CD4-positive, alpha-beta T cell treated with Interleukin-15 for 4 hours (primary cell): ENCODE results near the gene RAN.
"Not testable (repeated sequence)": the region's sequence is repeated elsewhere in the genome, so short reads cannot be mapped to it uniquely, and the experiment has no call there.

Experiments
- DNase-seq: peaks from one replicate; pipeline ENCODE4 v3.0.0-alpha.2; 2020; ENCODE audit warnings: low spot score

RAN gene

GRCh38 chr12:130878193-130879185 is 6.6 kb downstream of the RAN start:
- DNase-seq: no peak

- DNase-seq: no peak
These were observed 7.4 kb downstream of the RAN start for GRCh38 chr12:130879212-130879686.

- no peak for DNase-seq
These were observed 8.0 kb downstream of the RAN start for GRCh38 chr12:130879781-130880389.

GRCh38 chr12:130880411-130880885 is 8.6 kb downstream of the RAN start:
- no peak for DNase-seq

GRCh38 chr12:130881046-130881445 is 9.2 kb downstream of the RAN start:
- no peak for DNase-seq

- no peak for DNase-seq
These were observed 9.7 kb downstream of the RAN start for GRCh38 chr12:130881548-130881947.

GRCh38 chr12:130887190-130887589 is 15.3 kb downstream of the RAN start:
- DNase-seq: not testable (repeated sequence)

GRCh38 chr12:130904064-130904463 is 32.2 kb downstream of the RAN start:
- DNase-seq: no peak

- not testable (repeated sequence) for DNase-seq
These were observed 33.1 kb downstream of the RAN start for GRCh38 chr12:130904936-130905455.

- no peak for DNase-seq
These were observed 37.2 kb downstream of the RAN start for GRCh38 chr12:130909111-130909510.

- DNase-seq: no peak
These were observed 39.3 kb downstream of the RAN start for GRCh38 chr12:130911193-130911592.

GRCh38 chr12:130911933-130912332 is 40.1 kb downstream of the RAN start:
- DNase-seq: no peak

GRCh38 chr12:130916241-130916911 is 44.5 kb downstream of the RAN start:
- no peak for DNase-seq

- no peak for DNase-seq
These were observed 45.7 kb downstream of the RAN start for GRCh38 chr12:130917607-130918006.

- no peak for DNase-seq
These were observed 47.2 kb downstream of the RAN start for GRCh38 chr12:130919086-130919485.

- no peak for DNase-seq
These were observed 48.3 kb downstream of the RAN start for GRCh38 chr12:130920119-130920703.

- no peak for DNase-seq
These were observed 49.0 kb downstream of the RAN start for GRCh38 chr12:130920723-130921381.

GRCh38 chr12:130922511-130922953 is 50.7 kb downstream of the RAN start:
- no peak for DNase-seq

- no peak for DNase-seq
These were observed 53.2 kb downstream of the RAN start for GRCh38 chr12:130924966-130925665.

GRCh38 chr12:130925666-130926015 is 53.8 kb downstream of the RAN start:
- DNase-seq: no peak
